GM13977 (cell line): ENCODE data around the gene CNTLN.

Source experiments
- DNase-seq: peaks from one replicate; pipeline ENCODE4 v3.0.0; 2012; ENCODE audit warnings: low spot score
- in situ Hi-C: fragments of 300-500 bp; cut with MboI; formaldehyde crosslinking; loops from one replicate; pipeline ENCODE4 v1.12.0; 2022; ENCODE audit warnings: low sequenced_read_pairs, low pct_unique_long_range_greater_than_20kb, mixed read lengths, inconsistent platforms; ENCODE audit not compliant: unreplicated experiment
- TF ChIP-seq, protein P1 (sequence below): IDR thresholded peaks from 2 replicates; pipeline ENCODE4 v1.5.1; 2012; ENCODE audit warnings: mild to moderate bottlenecking, control low read depth; ENCODE audit not compliant: insufficient read depth; ENCODE audit errors: extremely low read depth, missing control alignments

CNTLN gene

DNA sequence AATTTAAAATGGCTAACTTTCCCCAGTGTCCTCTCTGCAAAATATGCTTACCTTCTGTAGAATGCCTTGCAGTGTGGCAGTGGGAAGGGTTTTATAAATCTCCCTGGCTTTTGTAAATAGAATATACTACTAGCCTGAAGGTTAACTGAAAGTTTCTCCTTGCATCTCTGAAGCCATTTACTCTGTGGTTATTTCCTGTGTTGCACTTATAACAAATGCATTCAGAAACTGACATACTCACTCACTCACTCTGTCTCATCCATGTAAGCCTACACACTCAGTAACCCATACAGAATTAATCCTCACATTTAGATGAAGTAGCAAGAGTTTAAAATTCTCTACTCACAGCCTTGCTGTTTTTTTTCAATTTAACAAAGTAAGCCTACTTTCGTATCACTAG, 356.9 kb downstream of the CNTLN start:
- TF ChIP-seq, protein P1, sequence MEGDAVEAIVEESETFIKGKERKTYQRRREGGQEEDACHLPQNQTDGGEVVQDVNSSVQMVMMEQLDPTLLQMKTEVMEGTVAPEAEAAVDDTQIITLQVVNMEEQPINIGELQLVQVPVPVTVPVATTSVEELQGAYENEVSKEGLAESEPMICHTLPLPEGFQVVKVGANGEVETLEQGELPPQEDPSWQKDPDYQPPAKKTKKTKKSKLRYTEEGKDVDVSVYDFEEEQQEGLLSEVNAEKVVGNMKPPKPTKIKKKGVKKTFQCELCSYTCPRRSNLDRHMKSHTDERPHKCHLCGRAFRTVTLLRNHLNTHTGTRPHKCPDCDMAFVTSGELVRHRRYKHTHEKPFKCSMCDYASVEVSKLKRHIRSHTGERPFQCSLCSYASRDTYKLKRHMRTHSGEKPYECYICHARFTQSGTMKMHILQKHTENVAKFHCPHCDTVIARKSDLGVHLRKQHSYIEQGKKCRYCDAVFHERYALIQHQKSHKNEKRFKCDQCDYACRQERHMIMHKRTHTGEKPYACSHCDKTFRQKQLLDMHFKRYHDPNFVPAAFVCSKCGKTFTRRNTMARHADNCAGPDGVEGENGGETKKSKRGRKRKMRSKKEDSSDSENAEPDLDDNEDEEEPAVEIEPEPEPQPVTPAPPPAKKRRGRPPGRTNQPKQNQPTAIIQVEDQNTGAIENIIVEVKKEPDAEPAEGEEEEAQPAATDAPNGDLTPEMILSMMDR: no peak
- DNase-seq: no peak
- in situ Hi-C loops: no loop called here

DNA sequence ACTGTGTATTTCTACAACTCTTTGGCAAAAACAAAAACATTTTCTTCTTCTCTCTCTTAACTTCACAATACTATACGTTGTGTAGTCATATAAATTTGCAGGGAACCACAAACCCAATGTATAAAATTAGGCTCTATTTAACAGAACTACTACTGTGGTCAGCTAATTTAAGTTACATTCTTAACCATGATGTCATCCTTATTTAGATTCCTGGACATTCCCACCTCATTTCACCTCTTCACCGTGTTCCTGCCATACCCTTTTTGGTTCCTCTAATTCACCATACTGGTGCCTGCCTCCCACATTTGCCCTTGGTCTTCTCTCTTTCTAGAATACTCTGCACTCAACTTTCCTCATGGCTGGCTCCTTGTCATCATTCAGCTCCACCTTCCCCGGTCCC, 368.4 kb downstream of the CNTLN start:
- no peak for DNase-seq
- TF ChIP-seq, protein P1: no peak
- in situ Hi-C loops: no loop called here

- DNase-seq: no peak
- in situ Hi-C loops: no loop called here
- TF ChIP-seq, protein P1: no peak
Measured at GRCh38 chr9:17509151-17509550, 374.3 kb downstream of the CNTLN start.

DNA sequence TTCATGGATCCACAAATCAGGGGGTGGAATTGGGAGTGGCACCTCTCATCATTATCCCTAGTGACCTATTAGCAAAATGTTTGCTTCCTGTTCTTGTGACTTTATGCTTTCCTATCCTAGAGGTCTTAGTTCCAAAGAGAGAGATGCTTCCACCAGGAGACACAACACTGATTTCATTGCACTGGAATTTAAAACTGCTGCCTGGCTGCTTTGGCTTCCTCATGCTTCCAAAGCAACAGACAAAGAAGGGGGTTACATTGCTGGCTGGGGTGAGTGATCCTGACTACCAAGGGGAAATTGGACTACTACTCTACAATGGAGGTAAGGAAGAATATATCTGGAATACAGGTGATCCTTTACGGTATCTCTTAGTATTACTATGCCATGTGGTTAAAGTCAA, 374.9 kb downstream of the CNTLN start:
- in situ Hi-C loops: no loop called here
- TF ChIP-seq, protein P1: no peak
- DNase-seq: no peak

DNA sequence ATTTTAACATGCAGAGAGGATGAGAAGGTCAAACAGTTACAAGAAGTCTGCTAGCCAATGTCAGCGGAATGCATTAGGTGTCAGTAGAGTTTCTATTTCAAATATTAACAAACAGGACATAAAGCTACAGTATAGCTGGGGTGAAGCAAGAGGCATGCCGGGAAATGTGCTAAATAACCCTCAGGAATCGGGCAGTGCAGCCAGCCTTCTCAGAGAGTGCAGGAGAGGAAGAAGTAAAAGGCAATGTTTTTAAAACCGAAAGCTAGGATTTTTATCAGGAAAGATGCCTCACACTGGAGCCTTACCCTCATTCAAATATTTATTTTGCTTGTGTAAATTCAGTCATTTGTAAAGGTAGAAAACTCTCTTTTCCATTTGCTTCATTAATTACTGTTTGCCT, 384.9 kb downstream of the CNTLN start:
- in situ Hi-C loops: no loop called here
- no peak for DNase-seq
- TF ChIP-seq, protein P1: no peak

- DNase-seq: no peak
- in situ Hi-C loops: no loop called here
- TF ChIP-seq, protein P1: no peak
Measured at GRCh38 chr9:17520268-17521064, 385.6 kb downstream of the CNTLN start.
